ENCODE measurements around the gene ITGB3BP. TPM values are rescaled to one million over a fixed set of nuclear protein-coding genes. Genes with fewer than 3 reads are reported as not detected.

The ITGB3BP gene
- total RNA-seq, 4 donors from 2014 or later, result 15.0 to 19.6 (median 19.5) TPM

GRCh38 chr1:63547621-63548294, 24.7 kb upstream of the ITGB3BP start:
- no peak overlapping the region for H3K4me3 ChIP-seq (replicated peaks in 1 of 3)
- intact Hi-C loops (cut with DNase I), result no loop called here
- TF ChIP-seq POLR2A (IDR thresholded peaks at IDR 0.05) (no peak), CTCF (IDR thresholded peaks at IDR 0.05) (no peak)
- no peaks in the 10 kb centered on the region for H3K9me3 ChIP-seq
- H3K27ac ChIP-seq, result no peak overlapping the region
- H3K27me3 ChIP-seq, result no peaks in the 10 kb centered on the region
- H3K36me3 ChIP-seq, result peaks cover 0 to 8% of the 10 kb centered on the region in 2 donors
- H3K4me1 ChIP-seq, result no peaks in the 10 kb centered on the region
- WGBS, 2 donors, result 80 to 87% methylated on average over 2 of the region's 2 CpGs
- DNase-seq, result no peak

GRCh38 chr1:63545780-63546179, 22.8 kb upstream of the ITGB3BP start:
- DNase-seq, result no peak
- no peaks in the 10 kb centered on the region for H3K9me3 ChIP-seq
- intact Hi-C loops (cut with DNase I), result no loop called here
- no peaks in the 10 kb centered on the region for H3K27me3 ChIP-seq
- no peaks in the 10 kb centered on the region for H3K4me1 ChIP-seq
- peaks cover 0 to 8% of the 10 kb centered on the region in 2 donors for H3K36me3 ChIP-seq
- no peak overlapping the region for H3K27ac ChIP-seq
- no peak overlapping the region for H3K4me3 ChIP-seq (replicated peaks in 1 of 3)
- TF ChIP-seq POLR2A (IDR thresholded peaks at IDR 0.05), result no peak
- TF ChIP-seq CTCF (IDR thresholded peaks at IDR 0.05), result no peak

- TF ChIP-seq POLR2A (IDR thresholded peaks at IDR 0.05) (no peak), CTCF (IDR thresholded peaks at IDR 0.05) (peak in 3 of 6 experiments; percentile 25 to 49 (median 41))
- no peak overlapping the region for H3K4me3 ChIP-seq (replicated peaks in 1 of 3)
- 75 to 85% methylated on average over 1 of the region's 1 CpG for WGBS, 2 donors
- DNase-seq, result no peak
- no peak overlapping the region for H3K27ac ChIP-seq
- no peaks in the 10 kb centered on the region for H3K27me3 ChIP-seq
- H3K36me3 ChIP-seq, result peaks cover 0 to 10% of the 10 kb centered on the region in 2 donors
- H3K4me1 ChIP-seq, result no peaks in the 10 kb centered on the region
- H3K9me3 ChIP-seq, result no peaks in the 10 kb centered on the region
- intact Hi-C loops (cut with DNase I), result no loop called here
Observed at GRCh38 chr1:63537940-63538339, 14.9 kb upstream of the ITGB3BP start.

- 89 to 98% methylated on average over 2 of the region's 2 CpGs for WGBS, 2 donors
- intact Hi-C loops (cut with DNase I), result no loop called here
- H3K4me1 ChIP-seq, result no peaks in the 10 kb centered on the region
- TF ChIP-seq CTCF (IDR thresholded peaks at IDR 0.05), result no peak
- no peak for TF ChIP-seq POLR2A (IDR thresholded peaks at IDR 0.05)
- H3K9me3 ChIP-seq, result no peaks in the 10 kb centered on the region
- H3K27ac ChIP-seq, result no peak overlapping the region
- H3K27me3 ChIP-seq, result no peaks in the 10 kb centered on the region
- no peak for DNase-seq
- H3K36me3 ChIP-seq, result peaks cover 0 to 16% of the 10 kb centered on the region in 2 donors
- no peak overlapping the region for H3K4me3 ChIP-seq (replicated peaks in 1 of 3)
Observed at GRCh38 chr1:63537006-63537405, 14.0 kb upstream of the ITGB3BP start.

- H3K4me1 ChIP-seq, result no peaks in the 10 kb centered on the region
- TF ChIP-seq POLR2A (IDR thresholded peaks at IDR 0.05), result no peak
- no peak for TF ChIP-seq CTCF (IDR thresholded peaks at IDR 0.05)
- DNase-seq, result no peak
- intact Hi-C loops (cut with DNase I), result no loop called here
- no peak overlapping the region for H3K27ac ChIP-seq
- H3K4me3 ChIP-seq (replicated peaks in 1 of 3), result no peak overlapping the region
- no peaks in the 10 kb centered on the region for H3K27me3 ChIP-seq
- H3K36me3 ChIP-seq, result peaks cover 0 to 16% of the 10 kb centered on the region in 2 donors
- no peaks in the 10 kb centered on the region for H3K9me3 ChIP-seq
Observed at GRCh38 chr1:63534406-63534805, 11.4 kb upstream of the ITGB3BP start.
